ENCODE data around the gene KLC3.

Gene KLC3

GRCh38 chr19:45370410-45371204, 30.1 kb downstream of the KLC3 start, which contains the start of gene ERCC2:
ERCC2 (minus strand) TSS chr19:45370573; CDS start chr19:45370540, 33 bp downstream.
- in situ Hi-C loops (cut with MboI; ENCODE audit: low sequenced_read_pairs), result no loop called here

DNA sequence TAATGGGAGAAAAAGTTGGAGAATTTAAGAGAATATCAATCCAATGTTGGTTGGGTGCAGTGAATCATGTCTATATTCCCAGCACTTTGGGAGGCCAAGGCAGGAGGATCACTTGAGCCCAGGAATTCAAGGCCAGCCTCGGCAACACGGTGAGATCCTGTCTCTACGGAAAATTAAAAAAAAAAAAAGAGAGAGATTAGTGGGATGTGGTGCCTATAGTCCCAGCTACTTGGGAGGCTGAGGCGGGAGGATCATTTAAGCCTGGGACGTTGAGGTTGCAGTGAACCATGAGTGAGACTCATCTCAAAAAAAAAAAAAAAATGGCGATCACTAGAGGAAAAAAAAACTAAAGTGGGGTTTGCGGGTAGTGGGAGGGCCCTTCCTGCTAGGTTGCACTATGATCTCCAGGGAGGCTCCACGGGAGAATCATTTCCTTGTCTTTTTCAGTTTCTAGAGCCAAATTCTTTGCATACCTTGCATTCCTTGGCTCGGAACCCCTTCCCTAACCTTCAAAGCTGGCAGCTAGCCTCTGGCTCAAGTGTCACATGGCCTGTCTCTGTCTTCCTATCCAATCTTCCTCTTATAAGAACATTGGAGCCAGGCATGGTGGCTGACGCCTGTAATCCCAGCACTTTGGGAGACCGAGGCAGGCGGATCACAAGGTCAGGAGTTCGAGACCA, 35.6 kb downstream of the KLC3 start:
- in situ Hi-C loops (cut with MboI; ENCODE audit: low sequenced_read_pairs), result no loop called here

DNA sequence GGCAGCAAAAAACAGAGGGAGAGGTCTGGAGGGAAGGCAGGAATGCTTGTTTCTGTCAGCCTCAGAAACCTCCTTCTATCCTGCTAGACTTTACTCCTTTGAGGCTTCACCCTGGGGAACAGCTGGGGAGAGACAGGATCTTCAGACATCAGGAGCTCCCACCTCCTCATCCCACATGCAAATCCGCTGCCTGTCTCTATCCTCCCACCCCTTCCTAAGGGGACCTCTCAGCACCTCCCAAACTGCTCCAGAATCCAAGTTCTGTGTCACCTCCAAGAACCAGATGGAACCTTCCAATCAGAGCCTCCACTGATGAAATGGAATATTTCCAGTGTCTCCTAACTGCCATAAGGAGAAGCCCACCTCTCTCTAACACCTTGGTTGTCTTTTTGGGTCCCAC, 39.6 kb downstream of the KLC3 start:
- in situ Hi-C loops (cut with MboI; ENCODE audit: low sequenced_read_pairs), result no loop called here

- in situ Hi-C loops (cut with MboI; ENCODE audit: low sequenced_read_pairs), result no loop called here
These were observed 41.9 kb downstream of the KLC3 start for GRCh38 chr19:45382426-45382825.

GRCh38 chr19:45385392-45386221, 45.1 kb downstream of the KLC3 start:
- in situ Hi-C loops (cut with MboI; ENCODE audit: low sequenced_read_pairs), result no loop called here

- in situ Hi-C loops (cut with MboI; ENCODE audit: low sequenced_read_pairs), result no loop called here
These were observed 50.8 kb downstream of the KLC3 start for GRCh38 chr19:45391346-45391745.

DNA sequence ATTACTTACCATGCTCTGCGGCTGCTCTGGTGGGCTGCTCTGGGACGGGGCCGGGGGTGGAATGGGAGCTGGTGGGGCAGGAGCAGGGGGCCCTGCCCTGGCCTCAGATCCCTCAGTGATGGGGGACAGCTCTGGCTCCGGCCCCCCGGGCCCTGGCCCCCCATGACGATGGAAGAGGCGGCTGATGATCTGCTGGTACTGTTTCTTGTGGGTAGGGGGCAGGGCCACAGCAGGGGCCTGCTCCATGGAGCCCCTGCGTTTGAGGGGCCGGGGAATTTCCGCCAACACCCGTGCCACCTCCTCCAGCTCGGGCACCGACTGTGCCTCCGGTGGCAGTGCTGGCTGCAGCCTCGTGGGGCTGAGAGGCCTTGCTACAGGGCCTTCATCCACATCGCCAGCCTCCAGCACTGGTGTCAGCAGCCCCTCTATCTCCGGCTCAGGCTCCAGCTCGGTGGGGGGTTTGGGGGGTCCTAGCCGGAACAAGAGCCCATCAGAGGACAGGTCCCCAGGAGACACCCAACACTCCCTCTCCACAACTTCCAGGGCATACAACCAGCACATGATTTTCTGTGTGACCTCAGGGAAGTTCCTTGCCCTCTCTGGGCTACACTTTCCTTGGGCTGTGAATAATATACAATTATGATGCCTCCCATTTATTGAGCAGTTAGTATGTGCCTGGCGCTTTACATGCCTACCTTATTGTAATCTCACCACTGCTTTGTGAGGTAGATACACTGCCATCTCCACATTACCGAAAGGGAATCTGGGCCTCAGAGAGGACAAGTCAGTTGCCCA, 51.5 kb downstream of the KLC3 start:
- in situ Hi-C loops (cut with MboI; ENCODE audit: low sequenced_read_pairs), result no loop called here

DNA sequence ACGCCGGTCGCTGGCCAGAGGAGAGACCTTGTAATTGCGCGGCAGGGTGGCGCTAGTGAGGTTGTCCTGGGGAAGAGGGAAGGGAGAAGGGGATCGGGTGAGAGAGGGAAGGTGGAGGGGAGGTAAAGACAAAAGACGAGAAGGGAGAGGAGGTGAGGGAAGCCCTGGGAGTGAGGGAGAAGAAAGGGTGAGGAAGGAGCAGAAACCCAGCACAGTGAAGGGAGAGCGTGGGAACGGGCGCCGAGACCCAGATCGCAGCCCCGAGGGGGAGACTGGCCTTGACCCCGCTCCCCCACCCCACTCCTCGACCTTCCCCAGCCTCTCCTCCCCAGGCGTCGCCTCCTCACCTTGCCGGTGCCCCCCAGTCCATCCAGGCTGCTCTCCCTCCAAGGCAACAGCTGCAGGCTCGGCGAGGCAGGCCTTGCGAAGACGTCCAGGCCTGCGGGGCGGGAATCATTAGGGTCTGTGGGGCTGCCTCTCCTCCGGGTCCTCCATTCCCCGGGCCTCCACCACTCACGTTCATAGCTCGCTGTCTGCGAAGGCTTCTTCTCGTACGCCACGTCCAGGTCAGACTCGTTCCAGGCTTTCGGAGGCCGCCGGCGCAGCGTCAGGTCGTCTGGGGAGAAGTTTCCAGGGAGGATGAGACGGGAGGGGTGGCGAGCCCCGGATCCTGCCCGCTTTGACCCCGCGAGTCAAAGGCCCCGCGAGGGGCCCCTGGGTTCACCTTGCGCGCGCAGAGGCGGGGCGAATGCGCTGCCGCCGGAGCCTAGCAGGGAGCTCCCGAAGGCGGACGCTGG, 55.5 kb downstream of the KLC3 start:
- in situ Hi-C loops (cut with MboI; ENCODE audit: low sequenced_read_pairs), result no loop called here

DNA sequence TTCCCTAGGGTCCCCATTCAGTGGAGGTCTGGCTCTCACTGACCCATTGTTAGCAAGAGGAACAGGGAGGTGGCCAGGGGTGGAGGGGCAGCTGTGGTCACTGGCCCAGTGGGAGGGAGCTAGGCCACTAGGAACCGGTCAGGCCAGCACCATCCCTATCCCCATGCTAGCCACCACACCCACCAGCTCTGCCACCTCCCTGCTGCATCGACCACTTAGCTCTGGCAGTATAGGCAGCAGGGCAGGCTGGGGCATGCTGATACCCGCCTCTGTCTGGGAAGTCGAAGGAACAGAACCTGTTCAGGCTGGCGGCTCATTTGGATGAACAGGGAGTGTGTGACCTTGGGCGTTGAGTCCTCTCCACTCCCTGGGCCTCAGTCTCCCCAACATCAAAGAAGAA, 59.6 kb downstream of the KLC3 start:
- in situ Hi-C loops (cut with MboI; ENCODE audit: low sequenced_read_pairs), result no loop called here
